ENCODE measurements around the gene RBFOX1.

DNA sequence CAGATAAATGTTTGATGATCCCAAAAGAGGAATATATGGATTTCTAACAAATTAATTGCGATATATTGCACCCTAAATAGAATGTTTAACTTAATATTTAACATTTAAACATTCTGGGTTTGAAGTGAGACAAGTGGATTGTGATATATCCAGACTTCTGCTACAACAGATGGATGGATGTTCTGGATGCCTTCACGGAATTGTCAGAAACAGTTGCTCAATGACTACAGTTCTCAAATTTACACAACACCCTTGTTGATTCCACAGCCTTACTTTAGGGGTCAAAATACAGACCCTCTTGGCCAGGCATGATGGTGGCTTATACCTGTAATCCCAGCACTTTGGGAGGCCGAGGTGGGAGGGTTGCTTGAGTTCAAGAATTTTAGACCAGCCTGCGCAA, 250.8 kb downstream of the RBFOX1 start:
- TF ChIP-seq, protein P1, sequence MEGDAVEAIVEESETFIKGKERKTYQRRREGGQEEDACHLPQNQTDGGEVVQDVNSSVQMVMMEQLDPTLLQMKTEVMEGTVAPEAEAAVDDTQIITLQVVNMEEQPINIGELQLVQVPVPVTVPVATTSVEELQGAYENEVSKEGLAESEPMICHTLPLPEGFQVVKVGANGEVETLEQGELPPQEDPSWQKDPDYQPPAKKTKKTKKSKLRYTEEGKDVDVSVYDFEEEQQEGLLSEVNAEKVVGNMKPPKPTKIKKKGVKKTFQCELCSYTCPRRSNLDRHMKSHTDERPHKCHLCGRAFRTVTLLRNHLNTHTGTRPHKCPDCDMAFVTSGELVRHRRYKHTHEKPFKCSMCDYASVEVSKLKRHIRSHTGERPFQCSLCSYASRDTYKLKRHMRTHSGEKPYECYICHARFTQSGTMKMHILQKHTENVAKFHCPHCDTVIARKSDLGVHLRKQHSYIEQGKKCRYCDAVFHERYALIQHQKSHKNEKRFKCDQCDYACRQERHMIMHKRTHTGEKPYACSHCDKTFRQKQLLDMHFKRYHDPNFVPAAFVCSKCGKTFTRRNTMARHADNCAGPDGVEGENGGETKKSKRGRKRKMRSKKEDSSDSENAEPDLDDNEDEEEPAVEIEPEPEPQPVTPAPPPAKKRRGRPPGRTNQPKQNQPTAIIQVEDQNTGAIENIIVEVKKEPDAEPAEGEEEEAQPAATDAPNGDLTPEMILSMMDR (IDR thresholded peaks at IDR 0.05): no peak
- TF ChIP-seq POLR2A (IDR thresholded peaks at IDR 0.05): no peak
